Colonic mucosa (tissue), 4 donors: Measurements from ENCODE around the gene ITGBL1. TPM values are rescaled to one million over a fixed set of nuclear protein-coding genes. Genes with fewer than 3 reads are reported as not detected.

Experiments
- DNase-seq: peaks from one replicate; pipeline ENCODE4 v3.0.0-alpha.2; 2020
- H3K27ac ChIP-seq: fragments of 200-600 bp; one replicate; pipeline ENCODE4 v1.8.0; 2021
- H3K27me3 ChIP-seq: fragments of 200-600 bp; one replicate; pipeline ENCODE4 v1.8.0; 2021
- H3K36me3 ChIP-seq: fragments of 200-600 bp; one replicate; pipeline ENCODE4 v1.8.0; 2021
- H3K4me1 ChIP-seq: fragments of 200-600 bp; one replicate; pipeline ENCODE4 v1.8.0; 2021; ENCODE audit warnings: mild to moderate bottlenecking
- H3K4me3 ChIP-seq: fragments of 200-600 bp; one replicate; pipeline ENCODE4 v1.8.0; 2021
- H3K9ac ChIP-seq, 2 donors: one replicate each; pipeline ENCODE4 v1.7.0; 2013; ENCODE audit warnings: control low read depth in 2 of 2, low read depth in 2 of 2, low read length in 2 of 2
- H3K9me3 ChIP-seq: fragments of 200-600 bp; one replicate; pipeline ENCODE4 v1.8.0; 2021
- intact Hi-C: fragments of 100-400 bp; cut with DNase I; formaldehyde crosslinking; loops from one replicate; pipeline ENCODE4 v1.14.1; 2022
- total RNA-seq, 2 donors: library from RNA; stranded (reverse); fragmentation: NEBNext Ultra II Directional in 1 of 2; extraction: Animal tissue kit (Norgen Biotek cat#: 25700) in 1 of 2; gene quantifications; one replicate each; pipeline ENCODE4 v1.2.1, GENCODE V29; 2021
- TF ChIP-seq, protein P1 (sequence below): fragments of 200-600 bp; IDR thresholded peaks from one replicate; pipeline ENCODE4 v1.8.0; 2022; ENCODE audit warnings: antibody characterized with exemption, mild to moderate bottlenecking
- donor health status: healthy.
- donor health status: DM: no; HTN: no; CAD: no.
- donor health status: DM: no; HTN: no; CAD: no.

The ITGBL1 gene
- total RNA-seq, 2 donors from 2014 or later = 0.25 to 0.72 TPM

DNA sequence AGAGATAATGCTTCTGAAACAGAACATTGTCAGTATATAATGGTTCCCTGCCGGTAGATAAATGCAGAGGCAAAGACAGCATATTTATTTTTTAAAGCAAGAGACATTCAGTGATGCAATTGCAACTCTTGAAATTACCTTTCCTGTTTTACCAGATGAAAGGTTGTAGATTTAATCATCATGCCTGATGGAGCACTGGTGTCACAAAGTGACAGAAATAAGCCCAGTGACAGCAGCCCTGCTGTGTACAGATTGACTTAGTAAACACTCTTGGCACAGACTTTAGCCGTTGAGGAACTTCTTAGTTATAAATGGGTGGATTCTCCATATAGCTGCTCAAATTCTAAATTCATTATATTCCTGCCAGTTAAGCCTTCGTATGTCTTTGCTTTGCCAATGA, 172.5 kb downstream of the ITGBL1 start:
- DNase-seq = no peak
- Histone ChIP-seq H3K9ac (no peak overlapping the region), H3K4me3 (no peak overlapping the region), H3K27me3 (no peaks in the 10 kb centered on the region), H3K36me3 (no peaks in the 10 kb centered on the region), H3K9me3 (no peaks in the 10 kb centered on the region), H3K27ac (peak overlapping the region; percentile 58), H3K4me1 (no peaks in the 10 kb centered on the region)
- TF ChIP-seq, protein P1, sequence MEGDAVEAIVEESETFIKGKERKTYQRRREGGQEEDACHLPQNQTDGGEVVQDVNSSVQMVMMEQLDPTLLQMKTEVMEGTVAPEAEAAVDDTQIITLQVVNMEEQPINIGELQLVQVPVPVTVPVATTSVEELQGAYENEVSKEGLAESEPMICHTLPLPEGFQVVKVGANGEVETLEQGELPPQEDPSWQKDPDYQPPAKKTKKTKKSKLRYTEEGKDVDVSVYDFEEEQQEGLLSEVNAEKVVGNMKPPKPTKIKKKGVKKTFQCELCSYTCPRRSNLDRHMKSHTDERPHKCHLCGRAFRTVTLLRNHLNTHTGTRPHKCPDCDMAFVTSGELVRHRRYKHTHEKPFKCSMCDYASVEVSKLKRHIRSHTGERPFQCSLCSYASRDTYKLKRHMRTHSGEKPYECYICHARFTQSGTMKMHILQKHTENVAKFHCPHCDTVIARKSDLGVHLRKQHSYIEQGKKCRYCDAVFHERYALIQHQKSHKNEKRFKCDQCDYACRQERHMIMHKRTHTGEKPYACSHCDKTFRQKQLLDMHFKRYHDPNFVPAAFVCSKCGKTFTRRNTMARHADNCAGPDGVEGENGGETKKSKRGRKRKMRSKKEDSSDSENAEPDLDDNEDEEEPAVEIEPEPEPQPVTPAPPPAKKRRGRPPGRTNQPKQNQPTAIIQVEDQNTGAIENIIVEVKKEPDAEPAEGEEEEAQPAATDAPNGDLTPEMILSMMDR = no peak
- intact Hi-C loops = no loop called here

DNA sequence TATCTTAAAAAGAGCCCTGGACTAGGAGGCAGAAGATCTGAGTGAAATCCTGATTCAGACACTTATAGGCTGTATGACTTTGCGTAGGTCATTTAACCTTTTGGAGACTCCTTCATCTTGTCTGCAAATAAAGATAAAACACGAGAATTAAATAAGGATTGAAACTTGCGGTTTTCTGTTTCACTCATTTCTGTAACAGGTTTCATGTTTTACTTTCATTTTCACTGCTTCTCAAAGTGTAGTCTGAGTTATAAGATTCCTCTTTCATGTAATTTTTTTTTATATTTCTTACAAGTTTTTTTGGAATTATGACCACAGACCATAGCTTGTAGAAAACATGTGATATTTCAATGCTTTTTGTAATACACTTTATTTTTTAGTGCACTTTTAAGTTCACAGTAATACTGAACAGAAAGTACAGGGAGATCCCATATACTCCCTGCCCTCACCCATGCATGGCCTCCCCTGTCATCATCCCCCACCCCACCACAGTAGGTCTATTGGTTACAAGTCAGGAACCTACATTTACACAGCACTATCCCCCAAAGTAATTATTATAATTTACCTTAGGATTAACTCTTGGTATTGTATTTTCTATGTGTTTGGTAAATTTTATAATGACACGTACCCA, 174.6 kb downstream of the ITGBL1 start:
- TF ChIP-seq, protein P1 = no peak
- peak overlapping the region; percentile 22 for H3K27ac ChIP-seq

DNA sequence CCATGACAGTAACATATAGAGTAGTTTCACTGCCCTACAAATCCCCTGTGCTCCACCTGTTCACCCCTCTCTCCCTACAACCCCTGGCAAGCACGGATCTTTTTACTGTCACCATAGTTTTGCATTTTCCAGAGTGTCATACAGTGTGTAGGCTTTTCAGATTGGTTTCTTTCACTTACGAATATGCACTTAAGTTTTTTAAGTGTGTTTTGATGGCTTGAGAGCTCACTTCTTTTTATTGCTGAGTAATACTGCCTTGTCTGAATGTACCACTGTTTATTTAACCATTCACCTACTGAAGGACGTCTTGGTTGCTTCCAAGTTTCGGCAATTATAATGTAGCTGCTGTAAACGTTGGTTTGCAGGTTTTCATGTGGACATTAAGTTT, 175.1 kb downstream of the ITGBL1 start:
- TF ChIP-seq, protein P1 = no peak
- H3K4me3 ChIP-seq = no peak overlapping the region
- DNase-seq = no peak
- no peak overlapping the region for H3K9ac ChIP-seq
- no peaks in the 10 kb centered on the region for H3K4me1 ChIP-seq
- no peaks in the 10 kb centered on the region for H3K36me3 ChIP-seq
- intact Hi-C loops = no loop called here
- no peaks in the 10 kb centered on the region for H3K27me3 ChIP-seq
- H3K9me3 ChIP-seq = no peaks in the 10 kb centered on the region
- H3K27ac ChIP-seq = peak overlapping the region; percentile 22

More for the DNA sequence above, 174.6 kb downstream of the ITGBL1 start:
- Histone ChIP-seq H3K9me3 (no peaks in the 10 kb centered on the region), H3K36me3 (no peaks in the 10 kb centered on the region), H3K27me3 (no peaks in the 10 kb centered on the region), H3K4me3 (no peak overlapping the region), H3K9ac (no peak overlapping the region), H3K4me1 (no peaks in the 10 kb centered on the region)
- intact Hi-C loops = no loop called here
- DNase-seq = no peak

DNA sequence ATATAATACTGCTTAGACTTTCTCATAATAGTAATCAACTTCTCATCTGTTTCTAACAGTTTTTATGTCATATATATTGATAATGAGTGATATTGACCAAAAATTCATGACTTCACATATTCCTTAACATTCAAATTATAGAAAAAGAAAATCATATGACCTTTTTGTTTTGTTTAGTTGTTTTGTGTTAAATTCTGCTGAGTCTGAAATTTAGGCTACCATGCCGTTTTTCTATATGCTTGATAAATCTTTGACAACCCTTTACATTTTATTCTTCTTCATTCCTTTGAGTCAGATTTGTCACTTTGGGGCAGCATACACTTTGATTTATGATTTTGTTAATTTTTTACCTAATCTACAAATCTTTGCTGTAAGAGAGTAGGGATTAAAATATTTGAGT, 176.4 kb downstream of the ITGBL1 start:
- no peak overlapping the region for H3K4me3 ChIP-seq

DNA sequence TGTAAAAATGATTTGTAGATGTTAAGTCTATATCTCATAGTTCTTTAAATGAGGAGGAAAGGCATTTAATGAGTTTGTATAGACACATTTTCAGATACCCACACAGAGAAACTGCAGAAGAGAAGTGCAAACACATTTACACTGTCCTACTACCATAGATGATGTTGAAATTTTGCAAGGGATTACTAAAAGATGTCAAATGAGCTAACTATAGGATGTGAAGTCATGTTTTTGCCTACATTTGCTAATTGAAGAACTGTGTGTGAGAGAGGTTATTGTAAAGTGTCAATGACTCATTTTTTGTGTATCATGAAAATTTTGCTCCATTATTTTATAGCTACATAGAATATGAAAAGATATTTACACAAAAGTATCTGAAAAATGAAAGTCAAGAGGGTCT, 178.9 kb downstream of the ITGBL1 start:
- TF ChIP-seq, protein P1 = no peak

More for the DNA sequence above, 176.4 kb downstream of the ITGBL1 start:
- H3K36me3 ChIP-seq = no peaks in the 10 kb centered on the region
- TF ChIP-seq, protein P1 = no peak
- no peaks in the 10 kb centered on the region for H3K4me1 ChIP-seq
- H3K27me3 ChIP-seq = no peaks in the 10 kb centered on the region
- DNase-seq = no peak
- H3K9me3 ChIP-seq = no peaks in the 10 kb centered on the region
- H3K27ac ChIP-seq = no peak overlapping the region
- intact Hi-C loops = no loop called here
- no peak overlapping the region for H3K9ac ChIP-seq

More for the DNA sequence above, 178.9 kb downstream of the ITGBL1 start:
- Histone ChIP-seq H3K9ac (no peak overlapping the region), H3K27ac (no peak overlapping the region), H3K4me1 (no peaks in the 10 kb centered on the region), H3K9me3 (no peaks in the 10 kb centered on the region), H3K27me3 (no peaks in the 10 kb centered on the region), H3K36me3 (no peaks in the 10 kb centered on the region), H3K4me3 (no peak overlapping the region)
- DNase-seq = no peak
- intact Hi-C loops = no loop called here
